ENCODE results near the gene DMC1.

DNA sequence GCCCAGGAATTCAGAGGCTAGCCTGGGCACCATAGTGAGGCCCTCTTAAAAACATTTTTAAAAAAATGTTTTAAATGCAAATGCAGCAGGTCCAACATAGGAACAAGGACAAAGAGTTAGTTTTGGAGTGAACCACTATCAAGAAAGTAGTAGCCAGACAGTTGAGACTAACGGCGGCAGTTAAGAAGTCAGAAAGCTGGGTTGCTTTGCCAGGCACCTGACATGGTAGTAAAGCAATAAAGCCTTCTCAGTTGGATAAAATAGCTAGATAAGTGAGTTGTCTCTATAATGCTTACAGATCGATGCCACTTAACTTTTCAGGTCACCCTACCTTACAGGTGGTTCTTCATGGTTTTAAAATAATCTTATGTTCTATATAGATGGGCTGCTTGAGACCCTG lies 47.0 kb downstream of the DMC1 start:
- TF ChIP-seq CTCF (IDR thresholded peaks at IDR 0.05; ENCODE audit: extremely low read depth in 1 of 2, insufficient read depth in 1 of 2, low read depth in 1 of 2, low read length in 2 of 2) = no peak
- no peak for TF ChIP-seq EZH2 (IDR thresholded peaks at IDR 0.05; ENCODE audit: borderline replicate concordance, low read depth, low read length, severe bottlenecking)
- no peak for TF ChIP-seq GATA2 (IDR thresholded peaks at IDR 0.05; ENCODE audit: insufficient read depth, insufficient read length, low read depth, low read length)
- no peak for TF ChIP-seq POLR2AphosphoS5 (IDR thresholded peaks at IDR 0.05; ENCODE audit: insufficient read depth, low read depth, low read length)

Data from endothelial cell of umbilical vein (primary cell).